ENCODE results near the gene ASIC4. TPM values are rescaled to one million over a fixed set of nuclear protein-coding genes. Genes with fewer than 3 reads are reported as not detected.

ASIC4 gene
- total and polyA plus RNA-seq, 9 of the 15 experiments (the other 6 are each of a cell fraction or from before 2014, with no cell fraction given): 0.07 to 19.2 (median 4.8) TPM

DNA sequence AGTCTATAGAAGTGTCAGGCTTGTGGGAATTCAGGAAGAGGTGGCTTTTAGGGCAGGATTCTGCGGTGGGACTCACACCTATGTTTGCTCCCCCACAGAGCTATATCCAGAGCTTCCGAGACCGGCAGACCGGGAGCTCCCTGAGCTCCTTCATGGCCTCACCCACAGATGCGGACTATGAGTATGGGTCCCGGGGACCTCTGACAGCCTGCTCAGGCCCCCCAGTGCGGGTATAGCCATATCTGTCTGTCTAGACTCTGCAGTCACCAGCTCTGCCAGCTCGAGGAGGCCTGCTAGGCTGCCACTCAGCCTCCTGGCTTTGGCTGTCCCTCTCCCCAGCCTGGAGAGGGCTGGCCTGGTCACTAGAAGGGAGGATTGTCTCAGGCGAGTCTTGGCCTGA lies 35.3 kb downstream of the ASIC4 start (continued):
- TF ChIP-seq, protein P1, sequence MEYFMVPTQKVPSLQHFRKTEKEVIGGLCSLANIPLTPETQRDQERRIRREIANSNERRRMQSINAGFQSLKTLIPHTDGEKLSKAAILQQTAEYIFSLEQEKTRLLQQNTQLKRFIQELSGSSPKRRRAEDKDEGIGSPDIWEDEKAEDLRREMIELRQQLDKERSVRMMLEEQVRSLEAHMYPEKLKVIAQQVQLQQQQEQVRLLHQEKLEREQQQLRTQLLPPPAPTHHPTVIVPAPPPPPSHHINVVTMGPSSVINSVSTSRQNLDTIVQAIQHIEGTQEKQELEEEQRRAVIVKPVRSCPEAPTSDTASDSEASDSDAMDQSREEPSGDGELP (CRISPR knock-in tag; IDR thresholded peaks at IDR 0.05; ENCODE audit: borderline replicate concordance): no peak
- TF ChIP-seq SMAD1 (IDR thresholded peaks at IDR 0.05; ENCODE audit: low read depth, low read length, partially characterized antibody): no peak

DNA sequence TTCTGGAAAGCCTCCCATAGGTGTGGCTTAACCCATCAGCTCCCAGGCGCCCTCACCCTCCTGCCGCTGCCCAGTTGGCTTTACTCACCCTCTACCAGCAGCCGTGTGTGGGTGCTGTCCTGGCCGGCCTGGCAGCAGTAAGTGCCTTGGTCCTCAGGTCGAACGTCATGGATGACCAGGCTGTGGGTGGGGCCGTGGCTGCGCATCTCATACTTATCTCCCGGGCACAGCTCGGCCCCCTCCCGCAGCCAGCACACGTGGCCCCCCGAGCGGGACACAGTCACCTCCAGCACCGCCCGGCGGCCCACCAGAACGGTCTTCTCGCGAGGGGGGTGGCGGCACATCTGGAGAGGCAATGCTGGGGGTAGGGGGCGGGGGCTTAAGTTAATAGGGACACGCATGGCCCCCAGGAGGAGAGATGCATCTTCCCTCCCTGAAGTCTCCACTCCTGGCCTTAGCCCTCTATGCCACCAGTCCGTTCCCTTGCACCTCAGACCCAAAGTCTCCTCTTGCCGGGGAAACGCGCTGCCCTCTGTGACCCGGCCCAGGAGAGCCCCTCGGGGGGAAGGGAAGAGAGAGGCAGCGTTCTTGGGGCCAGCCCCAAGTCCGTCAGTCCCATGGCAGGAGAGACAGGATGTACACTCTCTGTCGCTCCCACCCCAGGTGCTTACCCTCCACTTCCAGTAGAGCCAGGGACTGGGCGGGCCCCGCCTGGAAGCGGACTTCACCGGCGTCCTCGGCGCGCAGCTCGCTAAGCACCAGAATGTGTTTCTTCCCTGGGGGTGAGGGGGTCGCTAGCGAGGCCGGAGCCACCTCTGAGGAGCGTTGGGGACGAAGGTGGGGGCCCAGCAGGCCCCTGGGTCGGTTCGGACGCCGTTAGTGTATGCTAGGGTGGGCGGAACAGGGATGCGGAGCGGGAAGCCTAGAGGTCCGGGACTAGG lies 37.4 kb downstream of the ASIC4 start:
- Histone ChIP-seq H3K27ac (ENCODE audit: extremely low read depth, low read depth, low read length) (peak overlapping the region; percentile 66; the same call in 2 of the 3 replicates), H2AFZ (ENCODE audit: low read depth, low read length) (peak overlapping the region; percentile 92), H3K36me3 (ENCODE audit: control insufficient read depth, insufficient read depth, low read length) (no peaks in the 10 kb centered on the region), H3K79me2 (ENCODE audit: control insufficient read depth, insufficient read depth, low read length) (no peaks in the 10 kb centered on the region), H3K9me1 (ENCODE audit: control insufficient read depth, insufficient read depth, low read length) (no peaks in the 10 kb centered on the region), H3K27me3 (ENCODE audit: control insufficient read depth in 2 of 2, insufficient read depth in 2 of 2, low read length in 2 of 2) (peaks cover 0 to 8% of the 10 kb centered on the region in 2 experiments; a peak in 3 of 5 replicates), H3K9ac (ENCODE audit: insufficient read depth in 1 of 2, low read depth in 2 of 2, low read length in 2 of 2) (peak overlapping the region; percentile 64 to 77), H3K4me3 (peak overlapping the region; percentile 68), H3K9me3 (replicated peaks; ENCODE audit: control insufficient read depth, insufficient read depth, low read depth, low read length) (no peaks in the 10 kb centered on the region), H3K4me2 (ENCODE audit: insufficient read depth, low read length) (peak overlapping the region; percentile 81), H3K4me1 (replicated peaks in 1 of 2; ENCODE audit: control insufficient read depth in 2 of 2, insufficient read depth in 2 of 2, low read length in 2 of 2) (peaks cover 4 to 44% of the 10 kb centered on the region in 2 experiments; a peak in 3 of 5 replicates), H4K20me1 (replicated peaks; ENCODE audit: control insufficient read depth, insufficient read depth, low read length) (no peaks in the 10 kb centered on the region)
- ATAC-seq (peak; percentile 68), DNase-seq (ENCODE audit: extremely low read depth in 1 of 4, low spot score in 3 of 4) (peak; percentile 60 to 70 (median 61)), FAIRE-seq (no peak)
- intact Hi-C loops (cut with micrococcal nuclease) (no loop called here), in situ Hi-C loops (cut with MboI) (no loop called here)
- WGBS (ENCODE audit: insufficient coverage, low coverage, missing lambda C conversion rate): 7% methylated on average over 26 of the region's 54 CpGs
- BruUV-seq (replicated peaks): TSS peak; percentile 57
- CTCF ChIA-PET (ENCODE audit: low intra/inter-chr PET ratio): no interaction called here
- POLR2A ChIA-PET: interaction anchor here (0.6 to 2.3 kb wide), 5 partner anchors 10 to 45 kb away, joined by 3 to 16 read pairs (median 3); partner anchors contain the start of gene OBSL1
- TF ChIP-seq JUND (IDR thresholded peaks at IDR 0.05; ENCODE audit: borderline replicate concordance, low read depth, low read length) (no peak), JUND (tag; IDR thresholded peaks at IDR 0.05; ENCODE audit: borderline replicate concordance, low read depth, low read length) (no peak), CREM (IDR thresholded peaks at IDR 0.05; ENCODE audit: low read depth) (no peak), KDM2B (CRISPR knock-in tag; IDR thresholded peaks at IDR 0.05) (0 out of 2 replicates have a peak, but pooled peaks have one; percentile 28), CC2D1A (IDR thresholded peaks at IDR 0.05) (no peak), NR1H2 (CRISPR knock-in tag; IDR thresholded peaks at IDR 0.05) (no peak), BRCA1 (IDR thresholded peaks at IDR 0.05) (no peak), BRCA1 (CRISPR knock-in tag; IDR thresholded peaks at IDR 0.05) (no peak), ZNF174 (CRISPR knock-in tag; IDR thresholded peaks at IDR 0.05) (no peak), ZNF134 (CRISPR knock-in tag; conservative IDR thresholded peaks at IDR 0.05) (no peak), NCOA2 (IDR thresholded peaks at IDR 0.05; ENCODE audit: partially characterized antibody in 2 of 2) (no peak), ZC3H4 (CRISPR knock-in tag; IDR thresholded peaks at IDR 0.05; ENCODE audit: borderline replicate concordance) (no peak)
- TF ChIP-seq, protein P2, sequence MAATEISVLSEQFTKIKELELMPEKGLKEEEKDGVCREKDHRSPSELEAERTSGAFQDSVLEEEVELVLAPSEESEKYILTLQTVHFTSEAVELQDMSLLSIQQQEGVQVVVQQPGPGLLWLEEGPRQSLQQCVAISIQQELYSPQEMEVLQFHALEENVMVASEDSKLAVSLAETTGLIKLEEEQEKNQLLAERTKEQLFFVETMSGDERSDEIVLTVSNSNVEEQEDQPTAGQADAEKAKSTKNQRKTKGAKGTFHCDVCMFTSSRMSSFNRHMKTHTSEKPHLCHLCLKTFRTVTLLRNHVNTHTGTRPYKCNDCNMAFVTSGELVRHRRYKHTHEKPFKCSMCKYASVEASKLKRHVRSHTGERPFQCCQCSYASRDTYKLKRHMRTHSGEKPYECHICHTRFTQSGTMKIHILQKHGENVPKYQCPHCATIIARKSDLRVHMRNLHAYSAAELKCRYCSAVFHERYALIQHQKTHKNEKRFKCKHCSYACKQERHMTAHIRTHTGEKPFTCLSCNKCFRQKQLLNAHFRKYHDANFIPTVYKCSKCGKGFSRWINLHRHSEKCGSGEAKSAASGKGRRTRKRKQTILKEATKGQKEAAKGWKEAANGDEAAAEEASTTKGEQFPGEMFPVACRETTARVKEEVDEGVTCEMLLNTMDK (IDR thresholded peaks at IDR 0.05; ENCODE audit: borderline replicate concordance, insufficient read depth, low read depth, low read length, poor library complexity, severe bottlenecking): no peak
- TF ChIP-seq, protein P3, sequence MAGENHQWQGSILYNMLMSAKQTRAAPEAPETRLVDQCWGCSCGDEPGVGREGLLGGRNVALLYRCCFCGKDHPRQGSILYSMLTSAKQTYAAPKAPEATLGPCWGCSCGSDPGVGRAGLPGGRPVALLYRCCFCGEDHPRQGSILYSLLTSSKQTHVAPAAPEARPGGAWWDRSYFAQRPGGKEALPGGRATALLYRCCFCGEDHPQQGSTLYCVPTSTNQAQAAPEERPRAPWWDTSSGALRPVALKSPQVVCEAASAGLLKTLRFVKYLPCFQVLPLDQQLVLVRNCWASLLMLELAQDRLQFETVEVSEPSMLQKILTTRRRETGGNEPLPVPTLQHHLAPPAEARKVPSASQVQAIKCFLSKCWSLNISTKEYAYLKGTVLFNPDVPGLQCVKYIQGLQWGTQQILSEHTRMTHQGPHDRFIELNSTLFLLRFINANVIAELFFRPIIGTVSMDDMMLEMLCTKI (IDR thresholded peaks at IDR 0.05; ENCODE audit: partially characterized antibody): no peak

Data from K562 (cell line).